CD14-positive monocyte (primary cell): ENCODE measurements around the gene KLHL21. TPM values are rescaled to one million over a fixed set of nuclear protein-coding genes. Genes with fewer than 3 reads are reported as not detected.

ENCODE experiments used
- DNase-seq, 3 donors: peaks; one replicate each; pipeline ENCODE4 v3.0.0-alpha.2; 2011 to 2022
- H2AFZ ChIP-seq: 2 replicates; pipeline ENCODE4 v1.6.0; 2012; ENCODE audit warnings: mild to moderate bottlenecking, low read depth, low read length, inconsistent platforms; ENCODE audit not compliant: insufficient read depth, poor library complexity, severe bottlenecking
- H3K27ac ChIP-seq, 2 donors: 1 replicate in 1 of 2; 2 replicates in 1 of 2; pipeline ENCODE4 v1.5.1; 2012 to 2013; ENCODE audit warnings: low read length in 2 of 2, control low read depth in 1 of 2, inconsistent platforms in 1 of 2, low read depth in 1 of 2, mild to moderate bottlenecking in 1 of 2
- H3K27me3 ChIP-seq, 2 donors: one replicate each; pipeline versions ENCODE4 v1.6.0 to v1.6.1; 2011 to 2013; ENCODE audit warnings: low read length in 2 of 2; ENCODE audit not compliant: control insufficient read depth in 2 of 2, insufficient read depth in 2 of 2
- H3K36me3 ChIP-seq, 2 donors: replicated peaks in 1 of 2; 1 replicate in 1 of 2; 2 replicates in 1 of 2; pipeline versions ENCODE4 v1.5.1 to v1.6.1; 2012 to 2013; ENCODE audit warnings: low read length in 2 of 2, control low read depth in 1 of 2, inconsistent platforms in 1 of 2, mild to moderate bottlenecking in 1 of 2; ENCODE audit not compliant: insufficient read depth in 2 of 2, control insufficient read depth in 1 of 2
- H3K4me1 ChIP-seq, 2 donors: 1 replicate in 1 of 2; 2 replicates in 1 of 2; pipeline versions ENCODE4 v1.5.1 to v1.6.1; 2012 to 2013; ENCODE audit warnings: low read length in 2 of 2, control low read depth in 1 of 2, inconsistent platforms in 1 of 2, mild to moderate bottlenecking in 1 of 2, moderate library complexity in 1 of 2; ENCODE audit not compliant: insufficient read depth in 2 of 2, control insufficient read depth in 1 of 2
- H3K4me2 ChIP-seq: replicated peaks from 2 replicates; pipeline ENCODE3; 2012; ENCODE audit warnings: low read length, moderate library complexity, mild to moderate bottlenecking; ENCODE audit not compliant: poor library complexity, severe bottlenecking; ENCODE audit errors: extremely low read depth
- H3K4me3 ChIP-seq, 3 experiments: fragments of 200-600 bp in 1 of 3; sonication (generic) in 1 of 3; replicated peaks in 1 of 3; 1 replicate in 2 of 3; 2 replicates in 1 of 3; pipeline ENCODE4 v1.5.1; 2011 to 2013; ENCODE audit warnings: low read length in 3 of 3, mild to moderate bottlenecking in 3 of 3, control low read depth in 2 of 3, low read depth in 2 of 3, inconsistent platforms in 1 of 3, moderate library complexity in 1 of 3
- H3K79me2 ChIP-seq: 2 replicates; pipeline ENCODE4 v1.6.0; 2012; ENCODE audit warnings: mild to moderate bottlenecking, control low read depth, inconsistent platforms, low read length, moderate library complexity; ENCODE audit not compliant: insufficient read depth
- H3K9ac ChIP-seq: 2 replicates; pipeline ENCODE4 v1.6.0; 2017; ENCODE audit warnings: low read length, mild to moderate bottlenecking; ENCODE audit not compliant: insufficient read depth, poor library complexity, severe bottlenecking
- H3K9me3 ChIP-seq, 2 donors: replicated peaks in 1 of 2; 1 replicate in 1 of 2; 2 replicates in 1 of 2; pipeline versions ENCODE4 v1.5.1 to v1.6.1; 2012 to 2013; ENCODE audit warnings: low read length in 2 of 2, control low read depth in 1 of 2; ENCODE audit not compliant: control insufficient read depth in 1 of 2, insufficient read depth in 1 of 2
- H4K20me1 ChIP-seq: 2 replicates; pipeline ENCODE4 v1.6.0; 2012; ENCODE audit warnings: mild to moderate bottlenecking, low read length, control low read depth, moderate library complexity; ENCODE audit not compliant: insufficient read depth
- H3K27ac Mint-ChIP-seq, 7 donors: one replicate each; pipeline ENCODE4 v1.8.0; 2020; ENCODE audit warnings: mild to moderate bottlenecking in 7 of 7, mixed read lengths in 7 of 7, moderate library complexity in 6 of 7, inconsistent platforms in 2 of 7
- H3K27me3 Mint-ChIP-seq, 3 donors: one replicate each; pipeline ENCODE4 v1.8.0; 2021 to 2022; ENCODE audit warnings: low read depth in 3 of 3, mild to moderate bottlenecking in 3 of 3, mixed read lengths in 3 of 3, moderate library complexity in 3 of 3, inconsistent platforms in 1 of 3
- H3K36me3 Mint-ChIP-seq, 2 donors: one replicate each; pipeline ENCODE4 v1.8.0; 2020; ENCODE audit warnings: mixed read lengths in 2 of 2, inconsistent platforms in 1 of 2, mild to moderate bottlenecking in 1 of 2
- H3K4me1 Mint-ChIP-seq: one replicate; pipeline ENCODE4 v1.8.0; 2020; ENCODE audit warnings: mild to moderate bottlenecking, mixed read lengths
- H3K4me3 Mint-ChIP-seq, 2 donors: one replicate each; pipeline ENCODE4 v1.8.0; 2020; ENCODE audit warnings: mild to moderate bottlenecking in 2 of 2, mixed read lengths in 2 of 2, moderate library complexity in 1 of 2
- H3K9me3 Mint-ChIP-seq, 7 donors: one replicate each; pipeline ENCODE4 v1.8.0; 2020 to 2022; ENCODE audit warnings: mixed read lengths in 7 of 7, mild to moderate bottlenecking in 6 of 7, moderate library complexity in 6 of 7, inconsistent platforms in 2 of 7
- CTCF ChIP-seq: fragments of 200-600 bp; IDR thresholded peaks from one replicate; pipeline ENCODE4 v1.8.0; 2022; ENCODE audit warnings: antibody characterized with exemption, mild to moderate bottlenecking
- WGBS: methylation state at CpG from one replicate; pipeline ENCODE4 v1.1.5; 2013; ENCODE audit warnings: missing lambda C conversion rate; ENCODE audit not compliant: insufficient coverage; 5-methylcytosine and 5-hydroxymethylcytosine counted together
- intact Hi-C, 2 donors: fragments of 100-400 bp; cut with micrococcal nuclease; formaldehyde crosslinking; loops; one replicate each; pipeline versions ENCODE4 v1.15.0 to v1.15.1; 2023
- polyA plus RNA-seq, 3 donors: library from polyadenylated mRNA; depleted of rRNA in 1 of 3; unstranded in 2 of 3; stranded (reverse) in 1 of 3; fragments of 300-500 nt in 2 of 3; fragments of >200 nt in 1 of 3; fragmentation: Illumina TruSeq in 2 of 3; gene quantifications; 1 replicate in 2 of 3; 2 replicates in 1 of 3; pipeline ENCODE4 v1.2.3, GENCODE V29; 2012 to 2021

The KLHL21 gene
- polyA plus RNA-seq, 3 donors, result 5.9 to 31.0 (median 7.3) TPM

GRCh38 chr1:6601923-6602668 lies 573 bp downstream of the KLHL21 start:
- H3K36me3 Mint-ChIP-seq, result peaks cover 15 to 25% of the 10 kb centered on the region in 2 donors
- no peaks in the 10 kb centered on the region for H3K9me3 ChIP-seq
- peak overlapping the region; percentile 98 to 99 for H3K27ac ChIP-seq
- peaks cover 53% of the 10 kb centered on the region for H4K20me1 ChIP-seq
- H3K9ac ChIP-seq, result peak overlapping the region; percentile 97
- WGBS, result under 1% methylated on average over 103 of the region's 103 CpGs
- peak overlapping the region; percentile 94 for H3K4me2 ChIP-seq
- H3K4me1 Mint-ChIP-seq, result peaks cover 35% of the 10 kb centered on the region
- H3K36me3 ChIP-seq, result peaks cover 10 to 12% of the 10 kb centered on the region in 2 donors
- H3K27ac Mint-ChIP-seq, result peak overlapping the region; percentile 96 to 98 (median 97)
- no peaks in the 10 kb centered on the region for H3K27me3 ChIP-seq
- no peak for TF ChIP-seq CTCF
- H3K9me3 Mint-ChIP-seq, result peaks cover 0 to 2% (median 0%) of the 10 kb centered on the region in 7 donors
- DNase-seq, result peak in 1 of 3 donors; percentile 43
- H3K4me1 ChIP-seq, result peaks cover 40 to 62% of the 10 kb centered on the region in 2 donors
- peaks cover 2 to 7% (median 3%) of the 10 kb centered on the region in 3 donors for H3K27me3 Mint-ChIP-seq
- H3K4me3 Mint-ChIP-seq, result peak overlapping the region; percentile 89 to 95
- H2AFZ ChIP-seq, result peak overlapping the region; percentile 40
- H3K4me3 ChIP-seq, result peak overlapping the region; percentile 64 to 93 (median 78)
- intact Hi-C loops, result loop anchor here in 1 of 2 donors (2.0 to 10.0 kb wide), 2 partner anchors 21 to 183 kb away; partner anchors contain the start of gene CAMTA1
- peaks cover 53% of the 10 kb centered on the region for H3K79me2 ChIP-seq

DNA sequence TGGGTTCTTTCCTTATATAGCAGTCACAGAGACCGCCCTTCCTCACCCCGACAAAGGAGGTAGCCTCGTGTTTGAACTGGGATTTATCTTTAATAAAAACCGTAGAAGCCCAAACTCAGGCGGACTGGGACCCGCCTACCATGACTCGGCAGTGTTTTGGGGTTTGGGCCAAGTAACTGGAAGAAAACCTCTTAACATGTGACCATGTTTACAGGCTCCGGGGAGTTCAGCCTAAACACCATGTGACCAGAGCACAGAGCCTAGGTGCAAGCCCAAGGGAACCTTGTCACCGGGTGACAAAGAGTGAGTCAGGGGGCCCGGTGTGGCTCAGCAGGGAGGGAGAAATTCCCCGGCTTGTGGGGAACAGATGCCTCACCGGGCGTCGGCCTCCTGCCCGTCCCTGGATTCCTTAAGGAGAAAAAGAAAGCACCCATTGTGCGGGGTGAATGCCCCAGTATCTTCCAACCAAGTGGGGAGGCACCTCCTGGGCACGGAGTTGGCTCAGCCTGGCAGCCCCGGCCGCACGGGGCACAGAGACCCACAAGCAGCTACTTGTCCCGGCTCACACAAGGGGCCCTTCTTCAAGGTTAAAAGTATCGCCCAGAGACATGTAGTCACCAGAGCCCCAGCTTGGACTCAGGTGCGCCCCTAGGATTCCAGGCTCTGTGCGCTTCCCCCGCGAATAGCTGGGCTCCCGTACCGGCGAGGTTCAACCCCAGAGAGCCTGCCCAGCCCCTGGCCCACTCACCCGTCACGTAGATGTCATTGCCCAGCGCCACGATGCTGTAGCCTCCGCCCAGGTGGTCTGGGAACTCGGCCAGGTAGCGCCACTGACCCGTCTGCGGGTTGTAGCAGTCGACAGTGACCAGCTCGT lies 1.4 kb downstream of the KLHL21 start:
- Mint-ChIP-seq H3K36me3 (peaks cover 18 to 33% of the 10 kb centered on the region in 2 donors), H3K9me3 (peaks cover 0 to 2% (median 0%) of the 10 kb centered on the region in 7 donors), H3K27me3 (peaks cover under 1 to 2% (median 2%) of the 10 kb centered on the region in 3 donors), H3K4me3 (peak overlapping the region; percentile 89 to 95), H3K27ac (peak overlapping the region; percentile 92 to 98 (median 96)), H3K4me1 (peaks cover 36% of the 10 kb centered on the region)
- Histone ChIP-seq H3K4me1 (peaks cover 40 to 67% of the 10 kb centered on the region in 2 donors), H4K20me1 (peaks cover 61% of the 10 kb centered on the region), H3K79me2 (peaks cover 61% of the 10 kb centered on the region), H3K36me3 (peaks cover 17 to 20% of the 10 kb centered on the region in 2 donors), H3K9ac (peak overlapping the region; percentile 97), H3K9me3 (no peaks in the 10 kb centered on the region), H3K27me3 (no peaks in the 10 kb centered on the region), H3K4me3 (peak overlapping the region; percentile 64 to 93 (median 78)), H2AFZ (peak overlapping the region; percentile 22), H3K27ac (peak overlapping the region; percentile 92 to 99), H3K4me2 (peak overlapping the region; percentile 94)
- no peak for TF ChIP-seq CTCF
- intact Hi-C loops, result loop anchor here in 1 of 2 donors (2.0 to 10.0 kb wide), 2 partner anchors 20 to 184 kb away; partner anchors contain the start of gene CAMTA1
- peak; percentile 94 to 98 (median 95) for DNase-seq
- WGBS, result under 1% methylated on average over 31 of the region's 40 CpGs
